NCI-H2227 (cell line): ENCODE data around the gene ADGRD1.
A peak's percentile ranks its signal among the peaks of the same experiment; 100 is the strongest.
"Not testable (repeated sequence)": the region's sequence is repeated elsewhere in the genome, so short reads cannot be mapped to it uniquely, and the experiment has no call there.

ENCODE experiments used
- DNase-seq: peaks from one replicate; lab custom pipeline; 2025; ENCODE audit not compliant: unreplicated experiment; lab: John Stamatoyannopoulos, UW

The ADGRD1 gene

GRCh38 chr12:131113568-131114270 lies 160.0 kb downstream of the ADGRD1 start:
- DNase-seq, result peak; percentile 9

GRCh38 chr12:131114271-131114670 lies 160.6 kb downstream of the ADGRD1 start:
- DNase-seq, result no peak

- no peak for DNase-seq
Observed at GRCh38 chr12:131114942-131115584, 161.4 kb downstream of the ADGRD1 start.

GRCh38 chr12:131115766-131116467 lies 162.2 kb downstream of the ADGRD1 start:
- no peak for DNase-seq

GRCh38 chr12:131116468-131117117 lies 162.9 kb downstream of the ADGRD1 start:
- no peak for DNase-seq

GRCh38 chr12:131117438-131118245 lies 163.9 kb downstream of the ADGRD1 start:
- DNase-seq, result no peak

GRCh38 chr12:131118371-131118770 lies 164.7 kb downstream of the ADGRD1 start:
- no peak for DNase-seq

GRCh38 chr12:131119345-131119744 lies 165.6 kb downstream of the ADGRD1 start:
- not testable (repeated sequence) for DNase-seq

- no peak for DNase-seq
Observed at GRCh38 chr12:131119936-131120335, 166.2 kb downstream of the ADGRD1 start.

GRCh38 chr12:131120831-131121271 lies 167.1 kb downstream of the ADGRD1 start:
- no peak for DNase-seq

- no peak for DNase-seq
Observed at GRCh38 chr12:131121705-131122405, 168.1 kb downstream of the ADGRD1 start.

- no peak for DNase-seq
Observed at GRCh38 chr12:131122631-131123030, 168.9 kb downstream of the ADGRD1 start.

GRCh38 chr12:131123817-131124216 lies 170.1 kb downstream of the ADGRD1 start:
- DNase-seq, result no peak

GRCh38 chr12:131124487-131125280 lies 171.0 kb downstream of the ADGRD1 start:
- DNase-seq, result no peak

GRCh38 chr12:131126662-131127173 lies 173.0 kb downstream of the ADGRD1 start:
- no peak for DNase-seq

GRCh38 chr12:131128556-131128955 lies 174.8 kb downstream of the ADGRD1 start:
- no peak for DNase-seq

- not testable (repeated sequence) for DNase-seq
Observed at GRCh38 chr12:131128966-131129619, 175.4 kb downstream of the ADGRD1 start.

GRCh38 chr12:131129839-131130238 lies 176.1 kb downstream of the ADGRD1 start:
- no peak for DNase-seq
